IPS DF 4.7 (cell line): ENCODE results near the gene TBC1D24.

Source experiments
- DNase-seq: peaks from one replicate; pipeline ENCODE4 v3.0.0-alpha.2; 2013; ENCODE audit warnings: low spot score; ENCODE audit errors: extremely low read depth

TBC1D24 gene

DNA sequence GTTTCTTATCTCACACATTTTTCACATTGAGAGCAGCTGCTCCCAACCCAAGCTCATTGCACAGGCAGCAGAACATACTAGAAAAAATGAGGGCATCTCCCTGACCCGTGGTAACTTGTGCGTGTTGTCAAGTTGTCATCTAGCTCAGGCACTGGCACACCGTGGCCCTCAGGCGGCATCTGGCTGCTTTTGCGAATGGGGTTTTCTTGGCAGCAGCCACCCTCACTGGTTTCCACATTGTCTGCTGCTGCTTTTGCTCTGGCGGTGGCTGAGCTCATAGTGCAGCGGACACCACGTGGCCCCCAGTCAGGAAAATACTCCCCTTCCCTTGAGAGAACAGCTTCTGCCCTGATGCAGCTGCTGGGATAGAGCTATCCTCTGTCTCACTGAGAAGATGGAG is 24.4 kb upstream of the TBC1D24 start:
- DNase-seq, result no peak

DNA sequence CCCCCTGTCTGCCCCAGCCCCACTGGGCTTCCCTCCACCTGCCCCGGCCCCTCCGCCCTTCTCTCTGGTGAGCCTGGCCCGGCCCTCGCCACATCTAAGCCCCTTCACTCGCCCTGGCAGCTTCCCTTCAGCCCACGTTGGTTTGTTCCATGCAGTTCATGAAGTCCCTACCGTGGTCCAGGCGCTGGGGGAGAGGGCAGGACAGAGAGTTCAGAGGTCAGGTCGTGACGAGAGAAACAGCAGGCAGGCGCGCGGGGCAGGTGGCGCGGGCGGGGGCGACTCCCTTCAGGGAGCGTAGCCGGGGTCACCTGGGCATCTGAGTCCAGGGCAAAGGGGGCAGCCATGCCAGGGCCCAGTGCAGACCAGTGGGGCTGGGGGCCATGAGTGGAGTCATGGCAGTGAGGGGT is 23.9 kb upstream of the TBC1D24 start:
- no peak for DNase-seq

- DNase-seq, result no peak
Observed at GRCh38 chr16:2451851-2452320, 23.0 kb upstream of the TBC1D24 start.

- DNase-seq, result no peak
Observed at GRCh38 chr16:2452650-2453049, 22.3 kb upstream of the TBC1D24 start.

DNA sequence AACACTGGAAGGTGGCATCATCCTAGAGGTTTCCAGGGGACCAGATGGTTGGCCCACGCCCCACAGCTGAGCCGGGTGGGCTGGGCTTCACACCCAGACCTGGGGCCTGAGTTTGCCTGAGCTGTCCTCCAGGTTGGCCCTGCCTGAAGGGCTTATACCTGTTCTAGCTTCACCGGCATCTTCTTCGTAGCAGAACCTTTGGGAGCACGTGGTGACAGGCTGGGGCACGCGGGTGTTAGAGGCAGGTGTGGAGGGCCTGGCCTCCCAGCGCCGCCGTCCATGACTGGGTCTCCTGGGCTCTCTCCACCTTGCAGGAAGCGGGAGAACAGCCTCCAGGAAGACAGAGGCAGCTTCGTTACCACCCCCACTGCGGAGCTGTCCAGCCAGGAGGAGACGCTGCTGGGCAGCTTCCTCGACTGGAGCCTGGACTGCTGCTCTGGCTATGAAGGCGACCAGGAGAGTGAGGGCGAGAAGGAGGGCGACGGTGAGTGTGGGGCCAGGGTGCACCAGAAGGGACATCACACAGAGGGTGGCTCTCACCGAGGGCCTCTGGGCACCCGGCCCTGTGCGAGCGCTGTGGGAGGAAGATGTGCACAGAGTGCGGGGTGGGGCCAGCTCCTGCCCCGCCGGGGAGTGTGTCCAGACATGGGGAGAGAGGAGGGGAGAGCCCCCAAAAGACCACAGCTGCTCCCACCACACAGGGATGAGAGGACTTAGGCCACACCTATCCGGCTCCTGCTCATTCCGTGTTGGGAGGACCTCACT is 19.7 kb upstream of the TBC1D24 start:
- DNase-seq, result no peak

DNA sequence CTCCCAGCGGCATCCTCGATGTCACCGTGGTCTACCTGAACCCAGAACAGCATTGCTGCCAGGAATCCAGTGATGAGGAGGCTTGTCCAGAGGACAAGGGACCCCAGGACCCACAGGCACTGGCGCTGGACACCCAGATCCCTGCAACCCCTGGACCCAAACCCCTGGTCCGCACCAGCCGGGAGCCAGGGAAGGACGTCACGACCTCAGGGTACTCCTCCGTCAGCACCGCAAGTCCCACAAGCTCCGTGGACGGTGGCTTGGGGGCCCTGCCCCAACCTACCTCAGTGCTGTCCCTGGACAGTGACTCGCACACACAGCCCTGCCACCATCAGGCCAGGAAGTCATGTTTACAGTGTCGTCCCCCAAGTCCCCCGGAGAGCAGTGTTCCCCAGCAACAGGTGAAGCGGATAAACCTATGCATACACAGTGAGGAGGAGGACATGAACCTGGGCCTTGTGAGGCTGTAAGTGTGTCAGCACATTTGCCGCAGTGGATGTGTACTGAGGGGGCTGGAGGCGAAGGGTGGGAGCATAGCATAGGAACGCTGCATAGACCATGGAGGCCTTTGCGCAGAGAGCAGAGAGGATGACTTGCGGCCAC is 18.3 kb upstream of the TBC1D24 start:
- DNase-seq, result no peak

- no peak for DNase-seq
Observed at GRCh38 chr16:2457267-2457666, 17.7 kb upstream of the TBC1D24 start.

DNA sequence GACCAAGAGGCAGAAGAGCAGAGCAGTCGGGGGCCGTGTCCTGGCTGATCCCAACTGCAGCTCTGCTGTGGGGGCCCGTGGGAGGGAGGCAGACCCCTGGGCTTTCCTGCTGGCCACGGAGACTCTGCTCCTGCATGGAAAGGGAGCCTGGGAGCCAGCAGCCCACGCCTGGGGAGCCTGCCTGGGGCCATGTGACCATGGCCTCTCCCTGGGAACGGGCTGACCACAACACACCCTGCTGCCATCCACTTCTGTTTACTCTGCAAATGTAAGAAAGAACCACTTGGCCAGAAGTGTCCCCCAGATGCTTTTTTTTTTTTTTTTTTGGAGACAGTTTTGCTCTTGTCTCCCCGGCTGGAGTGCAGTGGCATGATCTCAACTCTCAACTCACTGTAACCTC is 17.0 kb upstream of the TBC1D24 start:
- DNase-seq, result no peak

DNA sequence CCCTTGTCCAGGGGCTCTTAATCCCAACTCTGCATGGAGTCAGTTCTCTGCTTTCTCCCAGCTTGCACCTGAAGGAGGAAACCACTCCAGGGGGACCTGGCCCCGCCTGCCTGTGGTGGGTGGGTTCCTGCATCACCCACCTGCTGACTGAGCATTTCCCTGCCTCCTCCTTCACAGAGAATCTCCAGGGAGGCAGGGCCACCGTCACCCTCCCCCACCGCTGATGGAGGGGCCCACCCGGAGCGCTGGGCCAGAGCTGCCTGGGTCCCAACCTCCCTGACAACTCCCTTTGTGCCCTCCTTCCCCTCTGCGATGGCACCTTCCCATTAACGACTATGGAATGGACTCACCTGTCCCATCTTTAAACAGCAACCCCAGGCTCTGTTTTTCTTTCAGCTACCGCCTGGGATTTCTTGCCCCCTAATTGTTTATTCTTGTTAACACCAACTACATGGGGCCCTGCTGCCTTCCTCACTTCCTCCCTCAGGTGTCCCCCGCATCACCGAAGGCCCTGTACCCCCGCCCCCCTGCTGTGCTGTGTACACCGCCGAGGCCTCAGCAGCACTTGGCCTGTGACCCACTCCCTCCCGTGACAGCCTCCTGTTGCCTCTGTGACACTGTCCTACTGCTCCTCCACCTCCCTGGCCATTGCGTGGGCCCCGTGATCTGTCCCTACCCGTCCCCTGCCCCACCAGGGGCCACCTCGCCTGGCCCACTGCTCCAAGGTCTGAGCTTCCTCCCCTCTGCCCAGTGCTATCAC is 15.9 kb upstream of the TBC1D24 start:
- DNase-seq, result no peak

DNA sequence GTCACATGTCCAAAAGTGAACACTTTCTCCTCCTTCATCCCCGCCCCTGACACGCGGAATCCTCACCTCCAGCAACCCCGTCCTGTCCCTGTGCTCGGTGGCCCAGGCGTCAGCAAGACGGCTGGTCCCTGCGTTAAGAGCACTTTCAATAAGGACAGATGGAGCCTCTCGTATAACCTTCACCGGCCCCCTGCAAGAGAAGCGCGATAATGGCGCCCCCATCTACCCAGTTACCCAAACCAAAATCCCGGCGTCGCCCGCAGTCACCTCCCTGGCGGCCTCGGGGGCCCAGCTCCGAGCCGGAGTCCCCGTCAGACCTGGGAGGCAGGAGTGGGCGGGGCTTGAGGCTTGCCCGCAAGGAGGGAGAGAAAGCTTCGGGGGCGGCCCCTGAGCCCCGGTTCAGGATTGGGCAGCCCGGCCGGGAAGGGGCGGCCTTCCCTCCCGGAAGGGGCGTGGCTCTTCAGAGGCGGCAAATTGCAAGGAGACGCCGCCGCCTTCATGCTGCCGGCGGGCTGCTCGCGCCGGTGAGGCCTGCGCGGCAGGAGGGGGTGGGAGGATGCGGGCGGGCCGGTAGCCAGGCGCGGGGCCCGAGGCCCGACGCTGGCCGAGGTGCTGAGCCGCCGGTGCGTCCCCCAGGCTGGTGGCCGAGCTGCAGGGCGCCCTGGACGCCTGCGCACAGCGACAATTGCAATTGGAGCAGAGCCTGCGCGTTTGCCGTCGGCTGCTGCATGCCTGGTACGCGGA is 15.1 kb upstream of the TBC1D24 start, which contains the start of gene TEDC2:
Gene TEDC2, plus strand, starts transcription at position 463 of the 744 bp plus-strand sequence. Its CDS starts 36 bp downstream, at position 499.
- DNase-seq, result peak; percentile 68

GRCh38 chr16:2460391-2460713 is 14.6 kb upstream of the TBC1D24 start:
- no peak for DNase-seq

GRCh38 chr16:2460916-2461315 is 14.0 kb upstream of the TBC1D24 start:
- DNase-seq, result no peak

DNA sequence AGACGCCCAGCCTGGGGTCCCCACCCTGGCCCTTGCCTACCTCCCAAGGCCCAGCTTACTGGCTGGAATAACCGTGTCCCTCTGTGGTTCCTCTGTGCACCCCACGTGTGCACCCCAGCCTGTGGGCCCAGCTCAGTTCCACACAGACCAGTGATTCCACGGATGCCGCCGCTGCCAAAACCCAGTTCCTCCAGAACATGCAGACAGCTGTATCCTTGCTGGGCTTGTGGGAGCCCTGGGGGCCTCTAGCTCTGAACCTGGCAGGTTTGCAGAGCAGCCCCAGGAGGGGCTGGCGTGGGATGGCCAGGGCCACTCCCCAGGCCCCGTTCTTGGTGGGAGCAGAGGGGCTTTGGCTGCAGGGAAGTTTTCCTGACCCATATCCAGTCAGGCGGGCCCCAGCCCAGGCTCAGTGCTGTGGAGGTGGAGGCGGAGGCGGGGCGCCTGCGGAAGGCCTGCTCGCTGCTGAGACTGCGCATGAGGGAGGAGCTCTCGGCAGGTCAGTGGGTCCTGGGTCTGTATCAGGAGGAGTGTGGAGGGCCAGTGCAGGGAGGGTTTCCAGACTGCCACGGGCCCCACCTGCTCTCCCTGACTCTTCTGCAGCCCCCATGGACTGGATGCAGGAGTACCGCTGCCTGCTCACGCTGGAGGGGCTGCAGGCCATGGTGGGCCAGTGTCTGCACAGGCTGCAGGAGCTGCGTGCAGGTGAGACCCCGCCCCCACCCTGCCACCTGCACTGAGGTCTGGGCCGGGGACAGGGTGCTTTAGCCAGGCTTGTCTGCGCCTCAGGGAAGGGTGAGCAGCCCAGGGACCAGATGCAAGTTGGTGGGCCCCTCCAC is 12.7 kb upstream of the TBC1D24 start:
- DNase-seq, result no peak

- DNase-seq, result no peak
Observed at GRCh38 chr16:2464333-2464732, 10.6 kb upstream of the TBC1D24 start.

GRCh38 chr16:2465653-2466415 is 9.1 kb upstream of the TBC1D24 start:
- DNase-seq, result no peak

- no peak for DNase-seq
Observed at GRCh38 chr16:2466667-2467527, 8.0 kb upstream of the TBC1D24 start.

GRCh38 chr16:2467528-2468232 is 7.2 kb upstream of the TBC1D24 start:
- DNase-seq, result no peak

DNA sequence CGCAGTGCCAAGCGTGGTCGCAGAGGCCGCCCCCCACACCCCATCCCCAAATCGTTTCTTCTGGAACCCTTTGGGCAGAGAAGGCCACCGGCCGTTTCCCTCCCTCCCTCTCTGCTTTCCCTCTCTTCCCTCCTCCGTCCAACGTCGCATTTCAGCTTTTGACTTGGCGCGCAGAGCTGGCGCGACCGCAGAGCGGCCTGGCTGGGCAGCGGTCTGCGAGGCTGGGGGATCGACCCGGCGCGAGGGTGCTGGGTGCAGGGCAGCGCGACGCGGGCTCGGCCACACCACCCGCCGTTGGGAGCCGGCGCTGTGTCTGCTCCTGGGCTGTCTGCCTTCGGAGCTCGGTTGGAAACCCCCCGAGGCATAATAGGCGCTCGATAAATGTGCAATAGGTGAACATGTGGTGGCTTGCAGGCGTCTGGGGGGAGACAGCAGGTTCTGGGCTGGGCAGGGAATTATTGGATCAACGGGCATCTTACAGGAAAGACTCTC is 6.6 kb upstream of the TBC1D24 start:
- no peak for DNase-seq
